Lower leg skin (tissue), 3 donors: ENCODE results near the gene ZC3H7A.

ENCODE experiments used
- CTCF ChIP-seq, 3 donors: fragments of 450-650 bp; IDR thresholded peaks; one replicate each; pipeline ENCODE4 v1.5.1; 2016; ENCODE audit warnings: antibody characterized with exemption in 3 of 3, mild to moderate bottlenecking in 3 of 3, moderate library complexity in 2 of 3
- POLR2A ChIP-seq, 2 donors: fragments of 450-650 bp; IDR thresholded peaks; one replicate each; pipeline ENCODE4 v1.6.1; 2016 to 2017; ENCODE audit warnings: antibody characterized with exemption in 2 of 2, mild to moderate bottlenecking in 1 of 2, moderate library complexity in 1 of 2

GRCh38 chr16:11788914-11789313 is 8.1 kb downstream of the ZC3H7A start:
- no peak for TF ChIP-seq CTCF (IDR thresholded peaks at IDR 0.05)
- TF ChIP-seq POLR2A (IDR thresholded peaks at IDR 0.05), result no peak
